GM10266 (cell line): ENCODE results near the gene MTA1.

Source experiments
- DNase-seq: peaks from one replicate; pipeline ENCODE4 v3.0.0; 2012; ENCODE audit errors: extremely low spot score
- CTCF ChIP-seq: IDR thresholded peaks from 2 replicates; pipeline ENCODE4 v1.5.1; 2012; ENCODE audit warnings: mild to moderate bottlenecking, low read depth; ENCODE audit not compliant: control insufficient read depth, insufficient read depth; ENCODE audit errors: missing control alignments

MTA1 gene

GRCh38 chr14:105388110-105388951 is 31.3 kb upstream of the MTA1 start:
- no peak for DNase-seq
- no peak for TF ChIP-seq CTCF

- no peak for TF ChIP-seq CTCF
- DNase-seq = no peak
Measured at GRCh38 chr14:105388976-105389375, 30.7 kb upstream of the MTA1 start.

GRCh38 chr14:105389534-105389933 is 30.1 kb upstream of the MTA1 start:
- DNase-seq = no peak
- no peak for TF ChIP-seq CTCF

- no peak for DNase-seq
- no peak for TF ChIP-seq CTCF
Measured at GRCh38 chr14:105389976-105390848, 29.4 kb upstream of the MTA1 start.

GRCh38 chr14:105390849-105391500 is 28.7 kb upstream of the MTA1 start:
- DNase-seq = no peak
- no peak for TF ChIP-seq CTCF

- no peak for TF ChIP-seq CTCF
- DNase-seq = no peak
Measured at GRCh38 chr14:105391541-105391940, 28.1 kb upstream of the MTA1 start.
